ENCODE measurements around the gene DUOXA2.
A peak's percentile ranks its signal among the peaks of the same experiment; 100 is the strongest.
"Not testable (repeated sequence)": the region's sequence is repeated elsewhere in the genome, so short reads cannot be mapped to it uniquely, and the experiment has no call there.

The DUOXA2 gene

GRCh38 chr15:45097466-45097865 is 16.7 kb upstream of the DUOXA2 start:
- DNase-seq, result no peak

- no peak for DNase-seq
Observed at GRCh38 chr15:45099549-45100165, 14.5 kb upstream of the DUOXA2 start.

- no peak for DNase-seq
Observed at GRCh38 chr15:45100884-45101625, 13.1 kb upstream of the DUOXA2 start.

- DNase-seq, result no peak
Observed at GRCh38 chr15:45101749-45102148, 12.4 kb upstream of the DUOXA2 start.

- DNase-seq, result no peak
Observed at GRCh38 chr15:45102226-45102625, 11.9 kb upstream of the DUOXA2 start.

- DNase-seq, result not testable (repeated sequence)
Observed at GRCh38 chr15:45104170-45104569, 10.0 kb upstream of the DUOXA2 start.

- no peak for DNase-seq
Observed at GRCh38 chr15:45105586-45105985, 8.5 kb upstream of the DUOXA2 start.

- no peak for DNase-seq
Observed at GRCh38 chr15:45106002-45106790, 7.9 kb upstream of the DUOXA2 start.

GRCh38 chr15:45107941-45108630 is 6.0 kb upstream of the DUOXA2 start:
- no peak for DNase-seq

- no peak for DNase-seq
Observed at GRCh38 chr15:45110256-45110820, 3.8 kb upstream of the DUOXA2 start.

- DNase-seq, result no peak
Observed at GRCh38 chr15:45111390-45112142, 2.6 kb upstream of the DUOXA2 start.

GRCh38 chr15:45112143-45112590 is 2.0 kb upstream of the DUOXA2 start:
- no peak for DNase-seq

GRCh38 chr15:45112591-45113379 is 1.3 kb upstream of the DUOXA2 start:
- DNase-seq, result no peak

- no peak for DNase-seq
Observed at GRCh38 chr15:45113380-45113990, 641 bp upstream of the DUOXA2 start.

GRCh38 chr15:45114751-45115085 is 592 bp downstream of the DUOXA2 start:
- DNase-seq, result no peak

GRCh38 chr15:45115312-45115820 is 1.2 kb downstream of the DUOXA2 start:
- DNase-seq, result no peak

- no peak for DNase-seq
Observed at GRCh38 chr15:45116006-45116481, 1.9 kb downstream of the DUOXA2 start.

- DNase-seq, result peak in 1 of 14 donors; percentile 1
Observed at GRCh38 chr15:45116482-45117307, 2.6 kb downstream of the DUOXA2 start.
